COR-L47 (cell line): Measurements from ENCODE around the gene TRAPPC12.

Source experiments
- DNase-seq: peaks from one replicate; lab custom pipeline; 2025; lab: John Stamatoyannopoulos, UW

The TRAPPC12 gene

GRCh38 chr2:3470166-3470651 lies 90.7 kb downstream of the TRAPPC12 start:
- DNase-seq, result no peak

GRCh38 chr2:3470856-3471737 lies 91.6 kb downstream of the TRAPPC12 start:
- no peak for DNase-seq

DNA sequence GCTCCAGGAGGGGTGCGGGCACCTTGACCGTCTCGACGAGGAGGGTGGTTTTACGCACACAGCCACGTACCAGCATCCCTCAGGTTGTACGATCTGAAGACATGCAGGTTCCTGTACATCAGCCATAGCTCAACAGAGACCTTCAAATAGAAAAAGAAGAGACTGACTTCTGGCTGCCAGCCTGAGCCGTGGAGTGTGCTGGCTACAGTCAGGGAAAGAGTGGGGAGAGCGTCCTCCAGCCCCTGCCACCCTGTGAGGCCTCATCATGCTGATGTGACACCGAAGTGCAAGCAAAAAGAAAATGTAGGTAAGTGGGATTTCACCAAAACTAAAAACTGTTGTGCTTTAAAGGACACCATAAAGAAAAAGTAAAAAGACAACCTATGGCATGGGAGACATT lies 92.8 kb downstream of the TRAPPC12 start:
- DNase-seq, result no peak

GRCh38 chr2:3472966-3473365 lies 93.5 kb downstream of the TRAPPC12 start:
- no peak for DNase-seq

DNA sequence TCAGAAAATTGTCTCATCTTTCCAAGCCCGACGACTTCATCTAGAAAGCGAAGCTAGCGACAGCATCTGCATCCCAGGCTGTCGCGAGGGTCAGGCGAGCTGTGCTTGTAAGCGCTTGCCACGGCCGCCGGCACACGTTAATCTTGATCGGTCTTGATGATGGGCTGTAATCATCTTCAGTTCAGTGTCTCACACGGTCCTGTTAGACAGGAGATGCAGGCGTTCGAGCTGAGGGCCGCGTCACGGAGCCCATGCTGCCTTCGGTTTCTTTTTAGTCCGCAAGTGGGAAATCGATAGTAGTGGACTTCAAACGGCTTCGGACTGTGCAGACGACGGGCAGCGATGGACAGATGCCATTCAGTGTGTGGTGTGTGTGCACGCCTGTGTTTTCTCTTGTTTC lies 96.3 kb downstream of the TRAPPC12 start:
- no peak for DNase-seq

GRCh38 chr2:3476321-3476984 lies 97.0 kb downstream of the TRAPPC12 start:
- DNase-seq, result no peak

DNA sequence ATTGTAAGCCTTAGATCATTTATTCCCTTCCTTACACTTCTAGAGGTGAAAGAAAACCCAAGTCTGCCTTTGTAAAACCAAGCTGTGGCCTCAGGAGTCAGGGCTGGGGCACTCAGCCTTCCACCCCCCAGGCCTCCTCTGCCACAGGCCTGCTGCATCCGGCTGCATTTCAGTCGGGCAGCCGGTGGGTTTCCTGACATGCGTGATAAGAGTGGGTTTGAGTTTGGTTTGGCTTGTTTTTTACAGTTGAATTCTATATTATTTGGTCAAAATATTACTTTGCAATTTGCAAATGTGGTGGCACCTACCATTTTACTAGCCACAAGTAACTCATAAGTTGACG lies 97.5 kb downstream of the TRAPPC12 start:
- no peak for DNase-seq

DNA sequence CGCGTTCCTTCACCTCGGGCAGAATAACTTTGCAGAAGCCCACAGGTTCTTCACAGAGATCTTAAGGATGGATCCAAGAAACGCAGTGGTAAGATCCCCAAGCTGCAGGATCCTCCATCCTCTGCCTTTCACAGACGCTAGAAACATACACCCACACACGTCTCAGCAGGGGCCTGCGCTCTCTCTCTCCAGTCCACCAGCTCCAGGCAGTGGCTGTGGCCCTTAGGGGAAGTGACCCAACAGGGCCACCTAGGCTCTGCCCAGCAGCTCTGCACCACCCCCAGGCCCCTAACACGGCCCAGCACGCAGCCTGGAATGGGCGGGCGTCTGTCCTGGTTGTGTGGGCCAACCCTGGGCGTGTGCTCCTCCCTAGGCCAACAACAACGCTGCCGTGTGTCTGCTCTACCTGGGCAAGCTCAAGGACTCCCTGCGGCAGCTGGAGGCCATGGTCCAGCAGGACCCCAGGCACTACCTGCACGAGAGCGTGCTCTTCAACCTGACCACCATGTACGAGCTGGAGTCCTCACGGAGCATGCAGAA lies 99.4 kb downstream of the TRAPPC12 start:
- no peak for DNase-seq

- DNase-seq, result no peak
These were observed 100.2 kb downstream of the TRAPPC12 start for GRCh38 chr2:3479430-3480320.

- no peak for DNase-seq
These were observed 101.0 kb downstream of the TRAPPC12 start for GRCh38 chr2:3480352-3481010.

DNA sequence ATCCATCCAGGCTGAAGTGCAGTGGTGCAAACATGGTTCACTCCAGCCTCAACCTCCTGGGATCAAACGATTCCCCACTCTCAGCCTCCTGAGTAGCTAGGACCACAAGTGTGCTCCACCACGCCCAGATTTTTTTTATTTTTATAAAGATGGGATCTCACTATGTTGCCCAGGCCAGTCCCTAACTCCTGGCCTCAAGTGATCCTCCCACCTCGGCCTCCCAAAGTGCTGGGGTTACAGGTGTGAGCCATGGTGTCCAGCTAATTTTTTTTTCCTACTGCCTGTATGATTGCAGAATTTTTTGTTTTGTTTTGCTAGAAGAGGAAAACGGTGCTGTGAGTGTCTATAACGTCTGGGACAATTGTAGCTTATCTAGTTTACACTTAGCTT lies 101.5 kb downstream of the TRAPPC12 start:
- no peak for DNase-seq

DNA sequence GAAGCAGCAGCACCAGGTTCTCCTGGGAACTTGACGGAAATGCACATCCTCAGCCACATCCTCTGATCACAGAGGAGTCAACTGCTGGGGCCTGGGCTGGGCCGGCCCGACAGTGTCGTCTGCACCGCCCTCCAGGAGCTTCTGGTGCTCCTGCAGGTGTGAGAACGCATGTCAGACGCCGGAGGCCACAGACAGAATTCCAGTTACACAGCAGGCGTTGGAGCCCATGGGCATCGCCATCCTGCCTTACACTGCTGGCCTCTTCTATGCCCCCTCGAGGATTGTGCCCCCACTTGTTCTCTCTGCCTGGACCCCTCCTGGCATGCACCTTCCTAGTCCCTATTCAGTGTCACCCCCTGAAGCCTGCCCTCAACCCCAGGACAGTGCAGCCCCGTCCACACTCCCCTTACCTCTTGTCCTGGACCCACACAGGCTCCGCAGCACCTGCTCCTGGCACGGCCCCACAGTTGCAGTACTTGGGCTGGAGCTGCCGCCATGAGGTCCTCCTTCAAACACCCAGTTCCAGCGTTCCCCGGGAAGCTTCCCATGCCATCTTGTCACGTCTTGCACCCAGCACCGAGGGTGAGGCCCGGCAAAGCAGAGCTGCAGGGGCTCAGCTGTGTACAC lies 102.4 kb downstream of the TRAPPC12 start:
- DNase-seq, result no peak

DNA sequence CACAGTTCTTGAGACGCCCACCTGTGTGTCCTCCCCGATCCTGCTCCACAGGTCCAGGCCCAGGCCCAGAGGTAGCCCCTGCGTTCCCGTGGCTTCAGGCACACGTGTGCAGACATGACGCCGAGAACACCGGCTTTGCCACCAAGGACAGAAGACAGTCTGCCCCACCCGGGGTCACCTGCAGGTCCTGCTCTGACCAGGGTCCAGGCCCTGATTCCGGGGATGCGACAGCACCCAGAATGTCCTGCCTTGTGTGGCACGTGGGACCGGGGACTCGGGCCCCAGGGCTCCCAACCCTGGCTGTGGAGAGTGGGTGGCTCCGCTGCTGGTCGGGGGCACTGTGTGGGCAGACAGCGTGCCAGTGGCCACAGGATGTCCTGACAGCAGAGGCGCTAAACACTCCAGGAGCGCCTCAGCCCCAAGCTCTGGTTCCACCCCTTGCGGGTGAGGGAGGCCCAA lies 102.9 kb downstream of the TRAPPC12 start:
- no peak for DNase-seq

DNA sequence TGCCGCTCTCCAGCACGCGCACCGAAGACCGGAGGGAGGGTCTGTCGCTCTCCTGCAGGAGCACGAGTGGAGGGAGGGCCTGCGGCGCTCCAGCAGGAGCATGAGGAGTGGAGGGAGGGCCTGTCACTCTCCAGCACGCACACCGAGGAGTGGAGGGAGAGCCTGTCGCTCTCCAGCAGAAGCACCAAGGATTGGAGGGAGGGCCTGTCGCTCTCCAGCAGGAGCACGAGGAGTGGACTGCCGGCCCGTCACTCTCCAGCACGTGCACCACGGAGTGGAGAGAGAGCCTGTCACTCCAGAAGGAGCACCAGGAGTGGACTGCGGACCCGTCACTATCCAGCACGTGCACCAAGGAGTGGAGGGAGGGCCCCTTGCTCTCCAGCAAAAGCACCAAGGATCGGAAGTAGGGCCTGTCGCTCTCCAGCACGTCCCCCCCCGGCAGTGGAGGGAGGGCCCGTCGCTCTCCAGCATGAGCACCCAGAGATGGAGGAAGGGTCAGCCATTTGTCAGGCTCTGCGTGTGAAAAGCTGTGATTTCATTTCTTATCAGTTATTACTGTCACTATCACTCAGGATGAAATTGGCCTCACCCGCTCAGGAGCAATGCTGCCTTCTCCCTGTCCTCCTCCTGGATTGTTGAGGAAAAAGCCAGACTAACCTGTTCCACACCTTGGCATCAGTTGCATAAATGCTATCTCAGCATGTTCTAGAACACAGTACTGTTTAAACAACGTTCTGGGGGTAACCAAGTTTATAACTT lies 103.9 kb downstream of the TRAPPC12 start:
- DNase-seq, result no peak

DNA sequence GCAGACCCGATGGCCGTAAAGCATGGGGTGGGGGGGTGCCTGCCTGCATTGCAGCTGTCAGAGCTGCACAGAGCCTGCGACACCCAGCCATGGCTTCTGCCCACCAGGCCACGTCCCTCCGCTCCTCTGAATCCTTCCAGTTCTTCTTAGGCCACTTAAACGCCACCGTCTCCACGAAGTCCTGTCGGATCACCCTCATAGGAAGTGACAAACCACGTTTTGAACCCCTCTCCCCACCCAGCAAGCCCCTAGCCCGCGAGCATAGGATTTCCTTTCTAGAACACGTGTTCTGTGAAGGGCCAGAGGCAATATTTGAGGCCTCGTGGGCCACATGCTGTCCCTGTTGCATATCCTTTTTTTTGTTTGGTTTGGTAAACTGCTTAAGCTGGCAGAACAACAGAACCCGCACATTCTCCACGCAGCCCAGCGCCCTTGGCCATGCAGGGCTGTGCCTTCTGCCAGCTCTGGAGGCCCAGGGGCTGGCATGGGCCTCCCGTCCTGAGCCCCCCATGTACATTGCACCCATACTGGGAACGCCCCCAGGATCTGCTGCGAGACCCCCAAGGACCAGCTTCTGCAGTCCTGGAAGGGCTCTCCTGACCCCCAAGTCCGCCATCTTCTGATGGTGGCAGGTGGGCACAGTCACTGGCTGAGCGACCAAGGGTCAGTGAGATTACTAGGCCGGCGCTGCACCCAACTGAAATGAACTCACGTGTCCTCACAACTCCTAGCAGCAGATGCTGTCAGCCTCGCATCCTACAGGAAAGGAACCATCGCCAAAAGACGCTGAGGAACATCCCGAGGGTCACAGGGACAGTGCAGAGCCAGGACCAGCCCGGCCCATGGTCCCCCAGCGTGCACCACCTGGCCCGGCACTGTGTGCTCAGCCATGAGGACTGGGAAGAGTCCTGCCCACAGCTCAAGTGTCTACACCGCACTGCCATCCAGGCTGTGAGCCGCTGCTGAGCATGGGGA lies 104.8 kb downstream of the TRAPPC12 start:
- no peak for DNase-seq

DNA sequence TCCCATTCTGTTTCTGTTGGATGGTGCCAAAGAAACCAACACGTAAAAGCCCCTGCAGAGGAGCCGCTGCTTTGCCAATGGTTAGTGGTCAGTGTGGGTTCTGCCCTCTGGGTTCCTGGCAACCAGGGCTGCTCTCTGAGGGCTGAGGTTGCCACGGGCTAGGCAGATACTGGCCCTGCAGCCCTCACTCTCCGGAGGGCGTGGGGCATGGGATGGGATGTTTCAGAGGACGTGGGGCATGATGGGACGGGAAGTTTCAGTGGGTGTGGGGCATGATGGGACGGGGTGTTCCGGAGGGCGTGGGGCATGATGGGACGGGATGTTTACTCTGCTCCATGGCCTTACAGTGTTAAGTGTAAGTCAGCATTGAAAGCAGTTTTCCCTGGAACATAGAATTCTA lies 105.7 kb downstream of the TRAPPC12 start:
- no peak for DNase-seq

- DNase-seq, result no peak
These were observed 106.8 kb downstream of the TRAPPC12 start for GRCh38 chr2:3486047-3487027.

DNA sequence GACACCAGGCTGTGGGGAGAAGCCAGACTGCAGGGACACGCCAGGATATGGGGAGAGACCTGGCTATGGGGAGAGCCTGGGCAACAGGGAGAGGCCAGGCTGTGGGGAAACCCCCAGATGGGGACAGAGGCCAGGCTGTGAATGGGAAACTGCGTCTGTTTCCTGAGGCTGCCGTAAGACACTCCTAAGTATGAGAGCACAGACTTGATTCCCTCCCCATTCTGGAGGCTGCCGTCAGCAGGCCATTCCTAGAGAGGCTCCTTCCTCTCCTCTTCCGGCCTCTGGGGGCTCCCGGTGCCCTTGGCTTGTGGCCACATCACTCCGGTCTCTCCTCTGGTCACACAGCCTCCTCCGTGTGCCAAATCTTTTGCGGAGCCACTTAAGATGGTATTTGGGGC lies 107.5 kb downstream of the TRAPPC12 start:
- DNase-seq, result no peak
